H1 (cell line): Measurements from ENCODE around the gene SUGP2. TPM values are rescaled to one million over a fixed set of nuclear protein-coding genes. Genes with fewer than 3 reads are reported as not detected.

Experiments
- CTCF ChIA-PET: fragments of 300-600 bp; sonication (Branson Sonifier 250); formaldehyde crosslinking; loops from one replicate; lab custom pipeline; 2021; ENCODE audit not compliant: partially characterized antibody; lab: Charles Lee
- POLR2A ChIA-PET: fragments of 300-600 bp; sonication (Branson Sonifier 250); formaldehyde crosslinking; loops from one replicate; lab custom pipeline; 2021; ENCODE audit warnings: inconsistent platforms; ENCODE audit not compliant: partially characterized antibody; lab: Charles Lee
- DNase-seq, 2 experiments: peaks; one replicate each; pipeline versions ENCODE4 v3.0.0 to v3.0.0-alpha.2; 2010 to 2022; ENCODE audit warnings: low spot score in 2 of 2, low read depth in 1 of 2, mixed read lengths in 1 of 2
- FAIRE-seq: peaks from 2 replicates; lab custom pipeline; 2011; peaks lifted over from hg19 to GRCh38; lab: Jason Lieb, UNC
- H2AFZ ChIP-seq: 2 replicates; pipeline ENCODE4 v1.8.1; 2012; ENCODE audit warnings: low read length, inconsistent platforms
- H2AK5ac ChIP-seq: 2 replicates; pipeline ENCODE4 v1.6.1; 2013; ENCODE audit warnings: low read depth, low read length
- H2BK120ac ChIP-seq: replicated peaks from 2 replicates; pipeline ENCODE3; 2013; ENCODE audit warnings: low read depth, low read length, inconsistent platforms
- H2BK12ac ChIP-seq: 2 replicates; pipeline ENCODE4 v1.6.1; 2013; ENCODE audit warnings: low read depth, low read length
- H2BK15ac ChIP-seq: 2 replicates; pipeline ENCODE4 v1.6.1; 2013; ENCODE audit warnings: low read length
- H2BK20ac ChIP-seq: 2 replicates; pipeline ENCODE4 v1.6.1; 2013; ENCODE audit warnings: low read length
- H2BK5ac ChIP-seq: 2 replicates; pipeline ENCODE4 v1.6.1; 2013; ENCODE audit warnings: low read depth, low read length
- H3K14ac ChIP-seq: 2 replicates; pipeline ENCODE4 v1.6.1; 2013; ENCODE audit warnings: inconsistent platforms; ENCODE audit not compliant: insufficient read length
- H3K18ac ChIP-seq: 2 replicates; pipeline ENCODE4 v1.6.1; 2013; ENCODE audit warnings: low read length; ENCODE audit errors: extremely low read depth
- H3K23ac ChIP-seq: 2 replicates; pipeline ENCODE4 v1.6.1; 2013; ENCODE audit warnings: inconsistent platforms; ENCODE audit not compliant: insufficient read length
- H3K23me2 ChIP-seq: 2 replicates; pipeline ENCODE4 v1.6.1; 2013; ENCODE audit warnings: low read depth, low read length
- H3K27ac ChIP-seq: 2 replicates; pipeline ENCODE4 v1.6.1; 2011; ENCODE audit warnings: low read depth, low read length, inconsistent platforms
- H3K27me3 ChIP-seq, 4 experiments: replicated peaks in 1 of 4; 1 replicate in 1 of 4; 2 replicates in 3 of 4; pipeline versions ENCODE4 v1.6.1 to v1.8.1; 2011 to 2013; ENCODE audit warnings: low read length in 3 of 4, mild to moderate bottlenecking in 3 of 4, inconsistent platforms in 2 of 4, mixed read lengths in 2 of 4, moderate library complexity in 1 of 4; ENCODE audit not compliant: control insufficient read depth in 3 of 4, insufficient read depth in 3 of 4; ENCODE audit errors: extremely low read depth in 1 of 4
- H3K36me3 ChIP-seq, 4 experiments: 2 replicates each; pipeline versions ENCODE4 v1.6.1 to v1.8.1; 2011 to 2013; ENCODE audit warnings: mild to moderate bottlenecking in 4 of 4, low read length in 3 of 4, moderate library complexity in 2 of 4, control low read depth in 1 of 4, inconsistent platforms in 1 of 4; ENCODE audit not compliant: insufficient read depth in 4 of 4, control insufficient read depth in 2 of 4
- H3K4ac ChIP-seq: replicated peaks from 2 replicates; pipeline ENCODE3; 2013; ENCODE audit warnings: low read length, low read depth, mixed read lengths, inconsistent platforms; ENCODE audit not compliant: insufficient read length
- H3K4me1 ChIP-seq, 4 experiments: replicated peaks in 1 of 4; 1 replicate in 1 of 4; 2 replicates in 3 of 4; pipeline versions ENCODE4 v1.6.1 to v1.8.1; 2011 to 2013; ENCODE audit warnings: low read length in 3 of 4, inconsistent platforms in 2 of 4, mixed read lengths in 1 of 4; ENCODE audit not compliant: insufficient read depth in 4 of 4, control insufficient read depth in 3 of 4
- H3K4me2 ChIP-seq, 2 experiments: 2 replicates each; pipeline versions ENCODE4 v1.6.1 to v1.8.1; 2011 to 2013; ENCODE audit warnings: low read depth in 2 of 2, low read length in 2 of 2, control low read depth in 1 of 2, inconsistent platforms in 1 of 2, mild to moderate bottlenecking in 1 of 2; ENCODE audit not compliant: insufficient read depth in 1 of 2
- H3K4me3 ChIP-seq, 4 experiments: fragments of 200-600, 300-600 bp in 1 of 4; sonication (generic), shearing (Covaris generic), sonication (Bioruptor Twin) in 1 of 4; 2 replicates each; pipeline versions ENCODE4 v1.5.1 to v1.8.1; 2011 to 2016; ENCODE audit warnings: low read length in 4 of 4, low read depth in 3 of 4, control low read depth in 2 of 4, inconsistent platforms in 2 of 4, mild to moderate bottlenecking in 2 of 4, mixed read lengths in 1 of 4, moderate library complexity in 1 of 4; ENCODE audit not compliant: insufficient read depth in 2 of 4; ENCODE audit errors: extremely low read depth in 1 of 4
- H3K56ac ChIP-seq: replicated peaks from 2 replicates; pipeline ENCODE3; 2013; ENCODE audit warnings: low read depth, mild to moderate bottlenecking, mixed read lengths, low read length, inconsistent platforms; ENCODE audit not compliant: insufficient read length
- H3K79me1 ChIP-seq: 2 replicates; pipeline ENCODE4 v1.6.1; 2013; ENCODE audit warnings: low read depth, low read length, control low read depth
- H3K79me2 ChIP-seq, 2 experiments: 2 replicates each; pipeline versions ENCODE4 v1.6.1 to v1.8.1; 2012 to 2013; ENCODE audit warnings: low read length in 2 of 2, mild to moderate bottlenecking in 2 of 2, inconsistent platforms in 1 of 2; ENCODE audit not compliant: insufficient read depth in 2 of 2, control insufficient read depth in 1 of 2
- H3K9ac ChIP-seq, 4 experiments: replicated peaks in 1 of 4; 1 replicate in 1 of 4; 2 replicates in 3 of 4; pipeline versions ENCODE4 v1.6.1 to v1.8.1; 2011 to 2013; ENCODE audit warnings: low read depth in 3 of 4, low read length in 3 of 4, control low read depth in 2 of 4, mild to moderate bottlenecking in 2 of 4, moderate library complexity in 2 of 4, inconsistent platforms in 1 of 4; ENCODE audit errors: extremely low read depth in 1 of 4
- H3K9me3 ChIP-seq, 2 experiments: 2 replicates each; pipeline versions ENCODE4 v1.6.1 to v1.8.1; 2012 to 2013; ENCODE audit warnings: mild to moderate bottlenecking in 2 of 2, moderate library complexity in 2 of 2, control low read depth in 1 of 2, inconsistent platforms in 1 of 2, low read depth in 1 of 2, low read length in 1 of 2, mixed read lengths in 1 of 2; ENCODE audit not compliant: insufficient read depth in 2 of 2
- H4K20me1 ChIP-seq, 2 experiments: replicated peaks in 1 of 2; 2 replicates each; pipeline versions ENCODE3 to v1.8.1; 2011 to 2013; ENCODE audit warnings: inconsistent platforms in 2 of 2, low read length in 2 of 2, mild to moderate bottlenecking in 1 of 2; ENCODE audit not compliant: insufficient read depth in 2 of 2, control insufficient read depth in 1 of 2
- H4K5ac ChIP-seq: 2 replicates; pipeline ENCODE4 v1.6.1; 2013; ENCODE audit warnings: low read length, low read depth, mixed read lengths, inconsistent platforms; ENCODE audit not compliant: insufficient read length
- H4K8ac ChIP-seq: 2 replicates; pipeline ENCODE4 v1.8.0; 2013; ENCODE audit warnings: mild to moderate bottlenecking, moderate library complexity, low read length, inconsistent platforms; ENCODE audit not compliant: insufficient read depth; ENCODE audit errors: extremely low read depth
- H4K91ac ChIP-seq: replicated peaks from 2 replicates; pipeline ENCODE3; 2013; ENCODE audit warnings: low read length, mixed read lengths, inconsistent platforms; ENCODE audit not compliant: insufficient read length
- CEBPB ChIP-seq: IDR thresholded peaks from 2 replicates; pipeline ENCODE4 v1.6.1; 2012; ENCODE audit warnings: low read depth, low read length
- CREB1 ChIP-seq: IDR thresholded peaks from 2 replicates; pipeline ENCODE4 v1.6.1; 2012; ENCODE audit warnings: inconsistent platforms
- FOSL1 ChIP-seq: IDR thresholded peaks from 2 replicates; pipeline ENCODE4 v1.6.1; 2011; ENCODE audit warnings: mild to moderate bottlenecking, low read depth, low read length, moderate library complexity; ENCODE audit not compliant: insufficient read depth
- GTF2F1 ChIP-seq: IDR thresholded peaks from 2 replicates; pipeline ENCODE4 v1.6.1; 2012; ENCODE audit warnings: low read depth, low read length, improper control_type of control experiment, borderline replicate concordance
- HDAC6 ChIP-seq: IDR thresholded peaks from one replicate; pipeline ENCODE4 v1.7.1; 2012; ENCODE audit warnings: low read depth, mild to moderate bottlenecking, inconsistent platforms, low read length, moderate library complexity
- RAD21 ChIP-seq, 2 experiments: IDR thresholded peaks in 1 of 2; conservative IDR thresholded peaks in 1 of 2; 2 replicates each; pipeline ENCODE4 v1.6.1; 2011; ENCODE audit warnings: low read depth in 2 of 2, low read length in 2 of 2, improper control_type of control experiment in 1 of 2, inconsistent platforms in 1 of 2, mild to moderate bottlenecking in 1 of 2, moderate library complexity in 1 of 2
- SRF ChIP-seq: IDR thresholded peaks from 2 replicates; pipeline ENCODE4 v1.6.1; 2011; ENCODE audit warnings: mild to moderate bottlenecking, low read depth, low read length, moderate library complexity
- TAF1 ChIP-seq: IDR thresholded peaks from 2 replicates; pipeline ENCODE4 v1.6.1; 2011; ENCODE audit warnings: mild to moderate bottlenecking, low read depth, low read length
- TEAD4 ChIP-seq: IDR thresholded peaks from 2 replicates; pipeline ENCODE4 v1.6.1; 2012; ENCODE audit warnings: low read depth, low read length, inconsistent platforms, mixed read lengths
- YY1 ChIP-seq: IDR thresholded peaks from 2 replicates; pipeline ENCODE4 v1.6.1; 2011; ENCODE audit warnings: low read depth, mild to moderate bottlenecking, low read length
- ZNF274 ChIP-seq: IDR thresholded peaks from 2 replicates; pipeline ENCODE4 v1.7.0; 2012; ENCODE audit warnings: low read length, borderline replicate concordance; ENCODE audit errors: extremely low read depth
- WGBS, 2 experiments: shearing (Covaris generic) in 1 of 2; methylation state at CpG; one replicate each; pipeline versions ENCODE4 v1.1.6 to v1.1.7; 2013 to 2015; ENCODE audit warnings: low lambda C conversion rate in 2 of 2, mixed read lengths in 2 of 2, inconsistent platforms in 1 of 2, low coverage in 1 of 2, missing lambda C conversion rate in 1 of 2; ENCODE audit not compliant: insufficient replicate concordance in 2 of 2, insufficient coverage in 1 of 2, insufficient read length in 1 of 2; ENCODE audit errors: extremely low coverage in 1 of 2, missing lambda C conversion rate in 1 of 2; 5-methylcytosine and 5-hydroxymethylcytosine counted together
- polyA plus RNA-seq, 7 experiments: library from polyadenylated mRNA; depleted of rRNA in 3 of 7; stranded (reverse) in 5 of 7; unstranded in 2 of 7; fragments of >200 nt in 5 of 7; fragments of 200-250 nt in 2 of 7; gene quantifications; 1 replicate in 5 of 7; 2 replicates in 1 of 7; 4 replicates in 1 of 7; pipeline versions ENCODE4 v1.2.1 to v1.2.3, GENCODE V29; 2011 to 2013; ENCODE audit warnings: missing spikeins in 2 of 7, mixed read lengths in 2 of 7
- total RNA-seq: library from RNA; stranded (reverse); fragmentation: NEBNext Ultra II Directional; extraction: Animal tissue kit (Norgen Biotek cat#: 25700); gene quantifications from 2 replicates; pipeline ENCODE4 v1.2.1, GENCODE V29; 2021
- TF ChIP-seq, protein P1 (sequence below): IDR thresholded peaks from 2 replicates; pipeline ENCODE4 v1.6.1; 2012; ENCODE audit warnings: inconsistent platforms

SUGP2 gene
- total and polyA plus RNA-seq, 2 of the 8 experiments (the other 6 are each of a cell fraction or from before 2014, with no cell fraction given), result 57.7 to 114 TPM

DNA sequence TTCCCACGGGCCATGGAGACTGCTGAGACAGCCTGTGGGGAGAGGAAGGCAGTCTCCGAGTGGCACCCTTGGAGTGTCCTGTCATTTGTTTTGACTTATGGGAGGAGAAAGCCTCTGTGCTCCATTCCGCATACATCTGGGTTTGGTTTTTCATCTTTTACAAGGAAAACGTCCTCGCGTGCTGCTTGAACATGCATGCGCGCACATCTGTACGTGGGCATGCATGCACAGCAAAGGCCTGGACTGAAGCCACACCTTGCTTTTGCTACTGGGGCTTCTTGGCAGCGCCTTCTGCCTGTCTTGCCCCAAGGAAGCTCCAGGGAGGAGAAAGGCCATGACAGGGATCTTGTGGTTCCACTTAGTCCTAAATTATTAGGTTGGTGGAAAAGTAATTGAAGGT, 44.0 kb downstream of the SUGP2 start:
- H3K56ac ChIP-seq, result no peak overlapping the region
- 90% methylated on average over 10 of the region's 10 CpGs; no CpG with 5 or more reads in 1 of the 2 experiments for WGBS, 2 experiments
- CTCF ChIA-PET, result interaction anchor here (1.2 kb wide), 1 partner anchor 12 kb away, joined by 3 read pairs; no protein-coding TSS in a partner anchor

More for the DNA sequence above, 44.0 kb downstream of the SUGP2 start:
- Histone ChIP-seq H3K4me1 (peaks cover 0 to 5% (median 0%) of the 10 kb centered on the region in 4 experiments; a peak in 1 of 7 replicates), H3K14ac (no peak overlapping the region), H3K4ac (no peak overlapping the region), H2BK15ac (no peak overlapping the region), H4K8ac (no peak overlapping the region), H2AFZ (no peak overlapping the region), H3K4me2 (no peak overlapping the region), H3K27me3 (no peaks in the 10 kb centered on the region; a peak in 1 of 7 replicates), H3K79me1 (no peaks in the 10 kb centered on the region), H3K23me2 (0 out of 2 replicates have a peak, but pooled peaks cover 1% of the 10 kb centered on the region), H2BK12ac (no peak overlapping the region), H2BK20ac (no peak overlapping the region), H4K5ac (no peak overlapping the region), H3K4me3 (no peak overlapping the region), H3K9me3 (no peaks in the 10 kb centered on the region), H3K27ac (no peak overlapping the region), H3K9ac (no peak overlapping the region), H2AK5ac (no peak overlapping the region), H3K23ac (no peak overlapping the region), H4K20me1 (peaks cover 0 to 6% of the 10 kb centered on the region in 2 experiments), H2BK5ac (no peak overlapping the region), H4K91ac (no peak overlapping the region), H3K18ac (no peak overlapping the region), H3K36me3 (peaks cover 6 to 22% (median 16%) of the 10 kb centered on the region in 4 experiments), H2BK120ac (no peak overlapping the region), H3K79me2 (no peaks in the 10 kb centered on the region)
- no peak for DNase-seq
- FAIRE-seq, result no peak
- TF ChIP-seq HDAC6 (no peak), TEAD4 (no peak), RAD21 (IDR thresholded peaks at IDR 0.05 in 1 of 2, conservative IDR thresholded peaks at IDR 0.05 in 1 of 2; ENCODE audit: low read depth in 2 of 2, low read length in 2 of 2) (no peak), ZNF274 (no peak), CEBPB (no peak), CREB1 (no peak), GTF2F1 (no peak), YY1 (no peak), FOSL1 (no peak), TAF1 (no peak), SRF (no peak)
- TF ChIP-seq, protein P1, sequence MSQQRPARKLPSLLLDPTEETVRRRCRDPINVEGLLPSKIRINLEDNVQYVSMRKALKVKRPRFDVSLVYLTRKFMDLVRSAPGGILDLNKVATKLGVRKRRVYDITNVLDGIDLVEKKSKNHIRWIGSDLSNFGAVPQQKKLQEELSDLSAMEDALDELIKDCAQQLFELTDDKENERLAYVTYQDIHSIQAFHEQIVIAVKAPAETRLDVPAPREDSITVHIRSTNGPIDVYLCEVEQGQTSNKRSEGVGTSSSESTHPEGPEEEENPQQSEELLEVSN, result no peak
- POLR2A ChIA-PET, result interaction anchor here (0.6 to 2.3 kb wide), 10 partner anchors 10 to 1478 kb away, joined by 3 to 7 read pairs (median 4); partner anchors contain the start of genes COPE and DDX49
